GM11168 (cell line): Measurements from ENCODE around the gene CEBPG.

ENCODE experiments used
- in situ Hi-C: fragments of 300-500 bp; cut with MboI; formaldehyde crosslinking; loops from one replicate; pipeline ENCODE4 v1.12.0; 2022; ENCODE audit warnings: low sequenced_read_pairs; ENCODE audit not compliant: unreplicated experiment

CEBPG gene

DNA sequence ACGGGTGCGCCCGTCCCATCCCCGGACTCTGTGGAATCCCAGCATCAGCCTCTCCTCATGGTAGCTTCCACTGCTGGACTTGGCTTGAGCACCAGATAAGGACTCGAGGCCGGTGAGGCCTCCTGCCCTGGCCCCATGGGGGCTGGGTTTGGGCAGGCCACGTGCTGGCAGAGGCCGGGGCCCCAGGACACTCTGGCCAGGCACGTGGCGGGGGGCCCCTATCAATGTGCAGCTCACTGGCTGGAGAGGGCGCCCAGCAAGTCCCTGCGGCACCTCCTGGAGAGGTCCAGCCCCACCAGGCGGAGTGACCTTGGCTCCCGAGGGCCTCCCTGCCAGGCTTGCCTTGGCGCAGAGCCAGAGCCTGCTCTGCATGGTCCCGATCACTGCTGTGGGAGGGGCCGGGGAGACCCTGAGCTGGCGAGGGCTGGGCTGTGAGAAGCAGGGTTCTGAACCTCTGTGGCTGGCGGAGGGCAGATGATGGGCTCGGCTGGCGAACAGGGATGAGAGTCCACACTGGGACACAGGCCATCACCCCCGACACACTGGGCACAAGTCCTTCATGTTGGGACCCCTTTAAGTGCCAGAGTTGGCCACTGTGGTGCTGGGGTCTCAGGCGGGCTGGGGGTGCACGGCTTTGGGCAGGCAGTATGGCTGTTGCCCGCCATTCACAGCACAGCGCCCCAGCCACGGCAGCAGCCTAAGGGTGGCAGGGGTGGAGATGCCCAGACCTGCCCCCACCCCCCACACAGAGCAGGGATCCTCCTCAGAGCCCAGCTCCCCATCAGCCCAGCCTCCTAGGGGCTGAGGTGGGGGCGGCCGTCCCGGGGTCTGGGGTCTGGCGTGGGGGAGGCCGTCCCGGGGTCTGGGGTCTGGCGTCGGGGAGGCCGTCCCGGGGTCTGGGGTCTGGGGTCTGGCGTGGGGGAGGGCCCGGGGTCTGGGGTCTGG lies 19.1 kb downstream of the CEBPG start:
- in situ Hi-C loops, result no loop called here

DNA sequence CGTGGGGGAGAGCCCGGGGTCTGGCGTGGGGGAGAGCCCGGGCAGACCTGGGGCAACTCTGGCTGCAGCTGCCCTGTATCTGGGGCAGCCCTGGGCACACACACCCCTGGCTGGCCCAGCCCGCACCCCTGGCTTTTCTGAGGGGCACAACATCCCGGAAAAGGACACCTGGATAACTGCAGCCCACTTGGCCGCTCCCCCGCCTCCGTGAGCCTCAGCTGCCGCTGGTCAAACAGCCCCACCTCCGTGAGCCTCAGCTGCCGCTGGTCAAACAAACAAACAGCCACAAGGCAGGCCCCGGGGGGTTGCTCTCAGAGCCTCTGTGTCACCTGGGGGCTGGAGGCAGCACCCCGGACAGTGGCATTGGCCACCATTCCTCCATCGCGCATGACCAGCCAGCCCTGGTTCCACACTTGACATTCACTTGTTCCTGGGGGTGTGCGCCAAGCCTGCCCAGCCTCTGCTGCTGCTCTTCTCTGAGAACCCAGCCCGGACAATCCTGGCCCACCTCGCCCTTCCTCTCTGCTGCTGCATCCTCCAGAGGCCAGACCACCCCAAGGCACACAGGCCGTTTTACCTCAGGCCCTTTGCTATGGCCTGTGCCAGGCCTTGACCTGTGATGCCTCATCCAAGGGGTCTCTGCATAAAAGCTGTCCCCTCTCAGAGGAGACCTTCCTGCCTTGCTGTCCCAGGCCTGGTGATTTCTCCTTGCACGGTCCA lies 19.9 kb downstream of the CEBPG start:
- in situ Hi-C loops, result no loop called here

DNA sequence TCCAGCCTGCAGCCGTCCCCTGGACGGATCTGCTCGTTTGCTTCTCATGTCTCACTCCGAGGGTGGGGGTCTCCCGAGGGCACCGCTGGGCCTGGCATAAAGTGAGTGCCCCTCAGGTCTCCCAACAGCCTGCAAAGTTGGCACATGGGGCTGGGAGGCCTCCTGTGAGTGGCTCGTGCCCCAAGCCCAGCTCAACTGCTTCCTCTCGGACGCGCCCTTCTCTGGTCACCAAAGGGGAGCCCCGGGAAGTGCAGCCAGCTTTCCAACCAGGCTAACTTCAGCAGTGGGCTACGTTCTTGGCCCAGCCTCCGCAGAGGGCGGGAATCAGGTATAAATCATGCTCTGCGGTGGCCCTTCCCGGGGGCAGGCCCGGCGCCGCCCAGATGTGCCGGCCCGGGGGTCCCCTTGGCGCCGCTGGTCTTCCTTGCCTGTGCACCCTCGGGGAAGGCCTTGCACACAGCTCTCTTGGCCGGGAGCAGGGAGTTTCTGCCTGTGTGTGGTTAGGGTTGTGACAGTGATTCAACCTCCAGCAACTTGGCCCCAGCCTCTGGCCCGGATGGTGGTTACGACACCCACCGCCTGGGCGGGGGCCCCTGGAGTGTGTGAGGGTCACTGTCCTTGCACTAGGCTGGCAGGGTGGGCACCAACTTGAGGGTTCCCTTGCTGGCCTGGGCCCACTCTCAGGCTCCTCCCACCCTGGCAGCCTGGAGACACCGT lies 20.7 kb downstream of the CEBPG start:
- in situ Hi-C loops, result no loop called here

DNA sequence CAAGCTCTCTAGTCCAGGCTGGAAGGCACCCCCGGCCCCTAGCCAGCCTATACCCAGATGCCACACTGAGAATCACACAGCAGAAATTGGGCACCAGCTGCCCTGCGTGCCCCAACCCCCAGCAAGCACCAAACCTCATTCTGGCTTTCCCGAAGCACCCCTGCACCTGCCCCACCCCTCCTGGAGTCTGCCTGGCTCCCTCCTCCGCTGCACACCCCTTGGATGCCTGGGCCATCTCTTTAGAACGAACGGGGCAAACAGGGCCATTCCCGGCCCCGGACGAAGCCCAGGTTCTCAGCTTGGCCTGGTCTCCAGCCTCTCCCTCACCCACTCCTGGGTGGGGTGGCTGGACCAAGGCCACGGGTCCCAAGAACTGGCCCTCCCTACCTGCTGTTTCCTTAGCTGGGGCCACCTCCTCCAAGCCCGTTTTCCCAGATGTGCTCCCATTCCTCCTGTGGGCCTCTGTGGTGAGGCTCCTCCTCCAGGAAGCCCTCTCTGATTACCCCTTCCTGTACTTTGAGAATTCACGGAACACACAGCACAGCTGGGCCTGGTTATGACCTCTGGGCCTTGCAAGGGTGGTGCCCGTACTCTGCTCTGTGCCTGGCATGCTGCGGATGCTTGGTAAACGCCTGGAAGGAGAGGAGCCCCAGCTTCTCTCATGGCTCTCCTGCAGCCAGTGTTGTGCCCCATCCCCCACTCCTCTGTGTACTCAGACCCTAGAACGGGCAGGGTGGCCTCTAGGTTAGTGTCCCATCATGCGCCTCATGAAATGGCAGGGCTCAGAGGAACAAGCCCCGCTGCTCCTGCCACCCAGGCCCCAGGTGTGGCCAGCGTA lies 21.4 kb downstream of the CEBPG start:
- in situ Hi-C loops, result no loop called here

DNA sequence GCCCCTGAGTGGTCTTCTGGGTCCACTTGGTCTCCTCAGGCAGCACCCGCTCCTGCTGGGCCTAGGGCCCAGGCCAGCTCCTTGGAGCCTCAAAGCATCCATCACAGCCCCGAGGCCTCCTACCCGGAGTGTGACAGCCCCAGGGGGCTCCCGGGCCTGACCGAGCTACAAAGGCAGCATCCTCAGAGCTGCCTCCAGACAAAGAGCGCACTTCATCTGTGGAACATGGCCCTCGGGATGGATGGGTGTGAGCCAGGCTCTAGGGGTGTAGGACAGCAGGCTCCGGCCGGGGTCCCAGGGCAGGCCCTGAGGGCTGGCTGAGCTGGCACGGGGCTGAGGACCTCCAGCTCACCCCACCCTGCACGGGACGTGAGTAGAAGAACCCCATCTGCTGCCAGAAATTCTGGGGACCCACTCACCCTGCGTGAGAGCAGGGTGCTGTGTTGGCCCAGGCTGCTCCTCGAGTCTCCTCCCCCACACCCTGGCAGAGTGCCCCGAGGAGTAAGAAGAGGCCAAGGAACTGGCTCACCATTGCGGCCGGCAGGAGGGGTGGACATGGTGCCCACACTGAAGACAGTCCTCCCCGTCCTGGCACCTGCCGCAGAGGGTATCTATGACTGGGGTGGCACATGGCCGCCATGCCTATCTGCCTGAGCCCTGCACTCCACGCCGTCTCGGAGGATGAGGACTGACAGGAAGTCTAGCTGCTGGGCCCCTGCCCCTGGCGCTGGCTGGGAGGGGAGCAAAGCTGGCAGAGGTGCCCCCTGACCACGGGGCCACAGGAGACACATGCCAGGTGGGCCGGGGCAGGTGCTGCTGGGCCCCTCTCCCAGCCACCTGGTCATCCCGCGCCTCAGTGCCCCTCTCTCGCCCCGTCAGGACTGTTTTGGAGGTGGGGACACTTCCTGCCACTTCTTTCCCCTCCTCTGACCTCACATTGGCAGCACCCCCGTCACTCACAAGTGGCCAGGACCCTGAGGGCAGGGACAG lies 22.3 kb downstream of the CEBPG start:
- in situ Hi-C loops, result no loop called here

DNA sequence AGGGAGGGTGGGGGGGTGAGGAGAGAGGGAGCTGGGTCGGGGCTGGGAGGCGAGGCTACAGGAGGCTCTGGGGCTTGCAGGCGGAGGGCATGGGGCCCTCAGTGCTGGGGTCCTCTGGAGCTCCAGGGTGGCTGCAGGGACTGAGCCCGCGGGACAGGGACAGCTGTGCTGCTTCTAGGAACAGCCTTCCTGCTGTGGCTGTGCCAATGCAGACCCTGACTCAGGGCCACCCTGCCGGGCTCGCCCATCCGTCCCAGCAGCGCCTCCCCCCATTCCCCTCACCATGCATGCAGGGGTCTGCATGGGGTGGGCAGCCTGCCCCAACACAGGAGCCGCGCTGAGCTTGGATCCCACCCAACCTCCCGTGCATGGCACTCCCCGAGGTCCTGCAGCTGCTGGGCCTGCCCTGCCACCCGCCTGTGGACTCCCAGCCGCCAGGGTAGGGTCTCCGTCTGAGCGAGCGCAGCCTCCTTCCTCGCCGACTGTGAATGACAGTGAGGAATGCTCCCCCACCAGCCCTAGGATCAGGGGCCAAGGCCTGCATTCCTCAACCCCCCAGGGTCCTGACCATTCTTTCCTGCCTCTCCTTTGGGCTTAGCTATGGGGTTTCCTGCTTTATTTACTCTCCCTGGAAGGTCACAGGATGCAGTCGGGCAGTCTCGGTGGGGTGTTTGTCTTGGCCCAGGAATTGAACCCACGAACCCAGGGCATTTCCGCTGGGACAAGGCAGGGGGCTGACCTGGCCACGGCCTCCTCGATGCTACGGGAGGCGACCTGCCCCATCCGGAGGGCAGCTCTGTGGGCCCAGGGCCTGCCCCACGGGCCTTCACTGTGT lies 23.4 kb downstream of the CEBPG start:
- in situ Hi-C loops, result no loop called here

DNA sequence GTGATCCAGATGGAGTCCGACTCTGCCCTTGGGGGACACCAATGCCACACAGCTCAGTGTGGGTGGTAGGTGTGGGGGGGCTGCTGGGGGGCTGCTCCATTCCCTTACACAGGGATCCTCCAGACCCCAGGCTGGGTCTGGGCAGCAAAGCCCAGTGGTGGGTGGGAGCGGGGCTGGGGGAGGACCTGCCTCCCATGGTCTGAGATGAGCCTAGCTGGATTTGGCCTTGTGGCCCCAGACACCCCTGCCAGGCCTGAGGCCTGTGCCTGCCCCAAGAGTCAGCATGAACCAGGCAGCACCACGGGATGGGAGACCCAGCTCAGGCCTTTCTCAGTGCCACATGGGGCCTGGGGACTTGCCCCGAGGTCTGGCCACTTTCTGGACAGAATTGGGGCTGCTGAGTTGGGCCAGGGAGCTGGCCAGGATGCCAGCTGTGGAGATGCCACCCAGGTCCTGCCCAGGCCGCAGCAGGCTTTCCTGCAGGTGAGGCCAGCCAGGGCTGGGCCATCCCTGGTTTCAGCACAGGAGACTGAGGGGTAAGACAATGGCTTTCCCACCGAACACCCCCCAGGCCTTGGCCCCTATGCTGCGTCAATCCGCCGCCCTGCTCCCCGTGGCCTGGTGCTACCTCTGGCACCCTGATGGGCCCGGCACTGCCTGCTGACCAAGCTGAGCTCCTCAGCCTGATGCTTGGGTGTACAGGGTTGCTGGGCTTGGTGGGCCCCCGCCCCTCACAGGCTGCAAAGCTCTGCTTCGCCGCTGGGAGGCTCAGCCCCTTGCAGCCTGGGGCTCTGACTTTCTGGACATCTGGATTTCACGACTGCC lies 24.2 kb downstream of the CEBPG start:
- in situ Hi-C loops, result no loop called here

DNA sequence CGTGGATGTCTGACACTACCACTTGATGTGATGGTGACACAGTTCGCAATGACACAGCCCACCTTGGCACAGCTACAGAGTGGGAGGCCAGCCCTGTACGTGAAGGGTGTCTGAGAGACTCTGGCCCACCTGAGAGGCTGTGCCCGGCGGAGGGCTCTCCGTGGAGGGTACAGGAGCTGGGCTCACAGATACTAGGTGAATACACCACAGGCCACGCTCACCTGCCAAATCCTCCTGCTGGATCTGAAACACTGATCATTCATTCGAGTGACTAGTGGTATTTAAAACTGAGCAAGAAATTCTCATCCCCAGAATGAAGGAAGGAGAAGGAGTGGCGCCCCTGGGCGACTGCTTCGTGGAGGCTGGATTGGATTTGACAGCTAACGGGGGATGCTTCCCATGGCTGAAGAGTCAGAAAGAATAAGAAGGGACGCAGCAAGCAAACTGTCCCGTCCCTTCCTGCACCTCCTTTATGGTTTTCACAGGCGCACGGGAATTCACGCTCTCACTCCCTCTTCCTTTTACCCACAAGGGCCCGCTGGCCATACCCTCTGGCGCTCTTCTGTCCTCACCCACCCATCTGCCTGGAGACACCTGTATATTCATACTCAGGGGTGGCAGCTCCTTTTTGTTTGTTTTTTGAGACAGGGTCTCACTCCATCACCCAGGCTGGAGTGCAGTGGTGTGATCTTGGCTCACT lies 25.0 kb downstream of the CEBPG start:
- in situ Hi-C loops, result no loop called here

DNA sequence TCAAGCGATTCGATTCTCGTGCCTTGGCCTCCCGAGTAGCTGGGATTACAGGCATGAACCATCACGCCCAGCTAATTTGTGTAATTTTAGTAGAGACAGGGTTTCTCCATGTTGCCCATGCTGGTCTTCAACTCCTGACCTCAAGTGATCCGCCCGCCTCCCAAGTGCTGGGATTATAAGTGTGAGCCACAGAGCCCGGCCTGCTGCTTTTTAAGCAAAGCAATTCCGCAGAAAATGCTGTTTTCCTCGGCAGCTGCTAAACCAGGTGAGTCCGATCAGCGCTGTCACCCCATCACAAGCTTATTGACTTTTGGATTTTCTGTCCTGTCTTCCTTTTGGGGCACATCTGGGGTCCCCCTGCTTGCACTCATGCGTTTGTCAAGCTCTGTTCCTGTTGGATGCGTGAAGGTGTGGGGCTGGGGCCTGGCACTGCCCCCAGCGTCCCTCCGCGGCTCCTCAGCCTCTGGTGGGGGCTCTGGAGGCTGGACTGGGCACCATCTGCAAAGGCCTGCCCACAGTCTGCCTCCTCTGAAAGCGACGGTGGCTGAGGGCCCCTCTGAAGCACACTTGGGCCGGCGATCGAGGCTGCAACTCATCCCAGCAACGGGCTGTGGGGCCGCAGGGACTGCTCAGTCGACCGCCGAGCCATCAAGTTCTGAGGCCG lies 25.7 kb downstream of the CEBPG start:
- in situ Hi-C loops, result no loop called here

DNA sequence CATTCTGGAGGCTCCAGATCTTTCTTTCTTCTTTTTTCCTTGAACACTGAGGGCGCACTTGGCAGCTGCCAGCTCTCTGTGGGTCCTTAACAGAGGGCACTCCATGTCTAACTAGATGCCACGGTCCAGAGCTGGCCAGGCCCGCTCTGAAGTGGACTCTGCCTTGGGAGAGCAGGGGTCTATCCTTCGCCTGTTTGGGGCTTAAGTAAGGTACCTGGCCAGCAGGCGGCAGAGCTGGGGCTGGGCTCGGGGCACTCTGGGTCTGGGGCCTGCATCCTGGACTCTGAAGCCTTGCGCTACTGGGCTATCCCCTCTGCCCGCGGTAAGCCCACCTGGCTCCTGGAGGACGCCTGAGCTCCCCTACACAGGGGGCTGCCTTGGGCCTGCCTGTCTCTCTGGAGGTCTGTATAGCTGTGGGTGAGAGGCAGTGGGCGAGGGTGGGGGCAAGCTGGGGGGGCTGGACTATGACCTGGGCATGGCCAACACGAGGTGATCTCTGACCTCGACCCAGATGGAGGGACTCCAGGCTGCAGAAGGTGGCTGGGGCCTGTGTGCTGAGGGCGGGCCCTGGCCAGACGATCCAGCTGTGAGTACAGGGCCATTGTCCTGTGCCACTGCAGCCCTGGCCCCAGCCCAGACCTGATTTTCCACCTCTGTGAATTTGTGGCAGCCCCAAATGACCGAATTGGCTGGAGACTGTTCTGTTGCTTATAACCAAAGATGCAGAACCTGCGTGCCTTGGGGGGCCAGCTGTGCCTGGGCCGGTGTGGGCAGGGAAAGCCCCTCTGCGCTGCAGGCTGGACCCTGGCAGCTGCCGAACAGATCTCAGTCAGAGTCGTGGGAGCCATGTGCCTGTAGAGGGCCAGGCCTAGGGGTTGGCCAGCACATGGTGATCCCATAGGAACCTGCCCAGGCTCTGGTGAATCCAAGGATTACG lies 26.5 kb downstream of the CEBPG start:
- in situ Hi-C loops, result loop anchor here (5.0 kb wide), 1 partner anchor 163 kb away; no protein-coding TSS in a partner anchor

DNA sequence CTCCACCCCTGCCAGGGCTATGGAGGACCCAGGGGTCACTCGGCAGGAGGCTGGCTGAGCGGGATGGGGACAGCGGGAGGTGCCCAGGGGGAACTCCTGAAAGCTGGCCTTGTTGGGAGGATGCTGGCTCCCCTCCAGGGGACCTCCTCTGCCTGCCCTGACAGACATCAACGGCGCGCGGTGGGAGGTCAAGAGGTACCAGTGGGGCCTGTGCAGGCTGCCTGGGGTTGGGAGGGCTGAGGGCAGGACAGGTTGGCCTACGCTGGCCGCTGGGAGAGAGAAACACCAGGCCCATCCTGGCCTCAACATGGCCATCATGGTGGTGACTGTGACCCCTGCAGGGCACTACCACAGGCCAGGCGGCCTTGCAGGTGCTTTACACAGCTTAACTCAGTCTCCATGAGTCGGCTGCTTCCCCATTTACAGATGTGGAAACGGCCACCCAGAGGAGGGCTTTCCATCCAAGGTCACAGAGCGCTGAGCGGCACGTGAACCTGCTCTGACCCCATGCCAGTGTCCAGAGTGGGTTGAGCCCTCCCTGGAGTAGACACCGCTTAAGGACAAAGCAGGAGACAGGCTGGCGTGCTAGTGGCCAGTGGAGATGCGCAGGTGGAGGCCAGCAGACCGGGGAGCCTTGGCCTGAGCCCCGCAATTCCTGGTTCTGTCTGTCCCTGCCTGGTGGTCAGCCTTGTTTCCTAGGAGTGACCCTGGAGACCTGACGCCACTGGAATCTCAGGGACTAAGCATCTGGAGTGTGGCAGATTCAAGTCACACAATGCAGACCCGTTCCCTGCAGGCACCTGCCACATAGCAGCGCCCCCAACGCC lies 27.6 kb downstream of the CEBPG start:
- in situ Hi-C loops, result loop anchor here (5.0 kb wide), 1 partner anchor 164 kb away; no protein-coding TSS in a partner anchor

DNA sequence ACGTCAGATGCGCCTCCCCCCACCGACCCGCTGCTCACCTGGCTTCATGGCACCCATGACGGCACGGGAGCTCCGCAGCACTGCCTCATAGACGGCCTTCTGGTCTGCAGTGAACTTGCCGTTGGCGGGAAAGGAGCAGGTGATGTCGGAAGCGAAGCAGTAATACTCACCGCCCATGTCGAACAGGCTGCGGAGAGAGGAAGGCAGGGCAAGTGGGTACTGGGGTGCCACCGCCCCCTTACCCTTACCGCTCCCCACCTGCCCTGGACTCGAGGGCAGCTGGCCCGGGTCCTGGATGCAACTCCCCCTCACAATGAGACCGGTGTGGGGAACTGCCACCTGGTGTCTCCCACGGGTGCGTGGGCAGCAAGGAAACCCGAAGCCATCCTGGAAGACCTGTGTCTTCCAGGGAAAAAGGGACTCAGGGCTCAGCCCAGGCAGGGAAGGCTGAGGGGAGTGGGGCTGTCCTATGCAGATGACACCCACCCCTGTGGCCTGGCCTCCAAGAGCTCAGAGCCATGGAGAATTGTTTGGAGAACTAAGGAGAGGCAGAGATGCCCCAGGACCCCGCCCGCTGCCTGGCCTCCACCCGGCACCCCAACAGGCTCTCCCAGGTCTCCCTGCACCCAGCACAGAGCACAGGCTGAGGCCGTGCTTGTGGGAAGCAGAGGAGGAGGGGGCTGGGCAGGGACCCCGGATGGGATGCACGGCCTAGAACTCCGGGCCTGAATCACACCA lies 28.3 kb downstream of the CEBPG start:
- in situ Hi-C loops, result loop anchor here (5.0 kb wide), 1 partner anchor 165 kb away; no protein-coding TSS in a partner anchor
